ENCODE data around the gene OGFRL1.

OGFRL1 gene

GRCh38 chr6:71336901-71337300 lies 48.3 kb downstream of the OGFRL1 start:
- no peak for DNase-seq

GRCh38 chr6:71338540-71339316 lies 50.1 kb downstream of the OGFRL1 start:
- DNase-seq = no peak

- DNase-seq = no peak
These were observed 54.2 kb downstream of the OGFRL1 start for GRCh38 chr6:71342772-71343171.

GRCh38 chr6:71345476-71346333 lies 57.1 kb downstream of the OGFRL1 start:
- DNase-seq = no peak

- DNase-seq = no peak
These were observed 57.7 kb downstream of the OGFRL1 start for GRCh38 chr6:71346334-71346694.

- DNase-seq = no peak
These were observed 58.5 kb downstream of the OGFRL1 start for GRCh38 chr6:71347119-71347518.

GRCh38 chr6:71349395-71349794 lies 60.8 kb downstream of the OGFRL1 start:
- DNase-seq = no peak

GRCh38 chr6:71349976-71350615 lies 61.5 kb downstream of the OGFRL1 start:
- DNase-seq = no peak

- DNase-seq = no peak
These were observed 62.6 kb downstream of the OGFRL1 start for GRCh38 chr6:71351190-71351589.
